Esophagus (tissue), 2 donors: ENCODE results near the gene HECTD4. TPM values are rescaled to one million over a fixed set of nuclear protein-coding genes. Genes with fewer than 3 reads are reported as not detected.

Experiments used
- H3K27ac ChIP-seq, 2 donors: one replicate each; pipeline ENCODE4 v1.5.1; 2013; ENCODE audit warnings: low read depth in 2 of 2, mild to moderate bottlenecking in 2 of 2, inconsistent platforms in 1 of 2, low read length in 1 of 2, moderate library complexity in 1 of 2
- H3K27me3 ChIP-seq, 2 donors: one replicate each; pipeline ENCODE4 v1.6.1; 2013; ENCODE audit warnings: low read length in 2 of 2, control low read depth in 1 of 2, mild to moderate bottlenecking in 1 of 2; ENCODE audit not compliant: insufficient read depth in 2 of 2, control insufficient read depth in 1 of 2
- H3K36me3 ChIP-seq, 2 donors: one replicate each; pipeline ENCODE4 v1.6.1; 2013; ENCODE audit warnings: low read length in 1 of 2; ENCODE audit not compliant: control insufficient read depth in 2 of 2, insufficient read depth in 2 of 2
- H3K4me1 ChIP-seq, 2 donors: one replicate each; pipeline ENCODE4 v1.6.1; 2013; ENCODE audit warnings: low read length in 1 of 2; ENCODE audit not compliant: control insufficient read depth in 2 of 2, insufficient read depth in 2 of 2
- H3K4me3 ChIP-seq, 2 donors: one replicate each; pipeline ENCODE4 v1.5.1; 2013; ENCODE audit warnings: low read length in 2 of 2, mild to moderate bottlenecking in 2 of 2, low read depth in 1 of 2, moderate library complexity in 1 of 2
- H3K9me3 ChIP-seq, 2 donors: one replicate each; pipeline ENCODE4 v1.6.1; 2013; ENCODE audit warnings: mild to moderate bottlenecking in 2 of 2, low read depth in 1 of 2, low read length in 1 of 2, moderate library complexity in 1 of 2; ENCODE audit not compliant: control insufficient read depth in 2 of 2, insufficient read depth in 1 of 2
- WGBS, 2 donors: extraction: QIAGEN DNeasy Blood & Tissue Kit; methylation state at CpG; one replicate each; pipeline ENCODE4 v1.1.7; 2013; 5-methylcytosine and 5-hydroxymethylcytosine counted together
- polyA plus RNA-seq, 2 donors: library from polyadenylated mRNA; stranded (reverse); fragments of 200-250 nt; gene quantifications; one replicate each; pipeline ENCODE4 v1.2.3, GENCODE V29; 2013
- donor health status: healthy with polysubstance abuse.
- donor health status: Bipolar disorder and iron deficiency.

The HECTD4 gene
- polyA plus RNA-seq, 2 donors: 10.7 to 29.0 TPM

DNA sequence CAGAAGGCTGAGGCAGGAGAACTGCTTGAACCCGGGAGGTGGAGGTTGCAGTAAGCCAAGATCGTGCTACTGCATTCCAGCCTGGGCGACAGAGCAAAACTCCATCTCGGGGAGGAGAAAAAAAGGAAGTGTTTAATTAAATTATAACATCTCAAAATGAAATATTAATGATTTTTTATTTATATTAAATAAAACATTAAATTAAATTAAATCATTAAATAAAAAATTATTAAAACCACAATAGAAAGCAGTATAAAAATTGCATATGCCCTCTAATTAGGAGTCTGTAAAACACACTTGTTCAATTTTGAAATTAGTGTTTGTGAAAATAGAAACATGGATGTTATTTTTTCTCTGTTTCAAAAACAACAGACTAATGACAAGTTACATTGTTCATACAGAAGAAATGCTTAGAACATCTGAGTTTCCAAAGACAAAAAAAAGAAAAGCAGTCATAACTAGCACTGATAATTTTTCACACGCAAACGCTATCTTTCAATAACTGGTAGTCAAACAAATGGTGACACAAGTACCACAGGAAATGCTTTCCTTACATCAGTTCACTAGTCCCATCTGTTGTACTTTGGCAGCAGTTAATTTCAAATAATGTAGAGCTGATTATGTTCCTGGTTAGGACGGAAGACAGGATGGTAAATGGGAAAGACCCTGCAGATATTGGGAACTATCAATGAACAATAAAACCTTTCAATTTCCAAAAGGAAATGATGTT lies 54.9 kb downstream of the HECTD4 start:
- Histone ChIP-seq H3K27me3 (no peaks in the 10 kb centered on the region), H3K9me3 (no peaks in the 10 kb centered on the region), H3K27ac (no peak overlapping the region), H3K4me3 (no peak overlapping the region), H3K36me3 (no peaks in the 10 kb centered on the region), H3K4me1 (peaks cover 0 to 2% of the 10 kb centered on the region in 2 donors)
- 82 to 85% methylated on average over 7 of the region's 7 CpGs for WGBS, 2 donors

DNA sequence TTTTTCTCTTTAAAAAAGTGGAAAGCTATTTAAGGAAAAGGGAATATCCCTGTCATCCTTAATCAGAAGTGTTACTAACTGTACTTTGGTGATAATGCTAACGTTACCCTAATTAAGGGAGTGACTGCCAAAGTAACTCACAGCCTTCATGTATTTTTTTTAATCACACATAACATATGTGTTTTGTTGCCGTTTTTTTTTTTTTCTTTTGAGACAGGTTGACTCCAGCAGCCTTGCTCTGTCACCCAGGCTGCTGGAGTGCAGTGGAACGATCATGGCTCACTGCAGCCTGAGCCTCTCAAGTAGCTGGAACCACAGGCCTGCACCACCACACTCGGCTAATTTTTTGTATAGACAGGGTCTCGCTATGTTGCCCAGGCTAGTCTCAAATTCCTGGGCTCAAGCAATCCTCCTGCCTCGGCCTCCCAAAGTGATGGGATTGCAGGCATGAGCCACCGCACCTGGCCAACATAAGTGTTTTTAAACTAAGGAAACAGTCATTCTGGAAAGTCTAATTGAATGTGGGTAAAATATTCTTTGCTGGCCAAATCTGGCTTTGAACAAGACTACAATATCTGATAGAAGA lies 56.5 kb downstream of the HECTD4 start:
- WGBS, 2 donors: 75 to 79% methylated on average over 7 of the region's 7 CpGs
- Histone ChIP-seq H3K4me3 (no peak overlapping the region), H3K4me1 (no peaks in the 10 kb centered on the region), H3K9me3 (no peaks in the 10 kb centered on the region), H3K36me3 (no peaks in the 10 kb centered on the region), H3K27ac (no peak overlapping the region), H3K27me3 (no peaks in the 10 kb centered on the region)

DNA sequence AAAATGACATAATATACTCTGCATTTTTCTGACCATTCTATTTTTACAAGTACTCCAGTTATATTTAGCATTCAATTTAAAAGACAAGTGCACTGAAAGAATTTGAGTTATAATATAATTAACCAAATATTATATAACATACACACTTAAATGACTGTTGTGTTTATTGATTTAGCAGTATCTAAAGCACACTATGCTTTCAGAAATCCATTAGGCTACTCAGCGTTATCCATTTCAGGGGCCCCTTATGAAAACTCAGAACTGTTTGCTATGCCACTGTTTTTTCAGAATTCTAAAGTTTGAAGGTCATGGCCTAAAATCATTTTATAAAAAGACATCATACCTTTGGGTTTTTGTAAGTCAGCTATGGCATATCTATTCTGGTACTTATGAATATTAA lies 57.1 kb downstream of the HECTD4 start:
- 83 to 84% methylated on average over 1 of the region's 1 CpG for WGBS, 2 donors
- Histone ChIP-seq H3K4me1 (no peaks in the 10 kb centered on the region), H3K4me3 (no peak overlapping the region), H3K9me3 (no peaks in the 10 kb centered on the region), H3K27ac (no peak overlapping the region), H3K36me3 (no peaks in the 10 kb centered on the region), H3K27me3 (no peaks in the 10 kb centered on the region)

DNA sequence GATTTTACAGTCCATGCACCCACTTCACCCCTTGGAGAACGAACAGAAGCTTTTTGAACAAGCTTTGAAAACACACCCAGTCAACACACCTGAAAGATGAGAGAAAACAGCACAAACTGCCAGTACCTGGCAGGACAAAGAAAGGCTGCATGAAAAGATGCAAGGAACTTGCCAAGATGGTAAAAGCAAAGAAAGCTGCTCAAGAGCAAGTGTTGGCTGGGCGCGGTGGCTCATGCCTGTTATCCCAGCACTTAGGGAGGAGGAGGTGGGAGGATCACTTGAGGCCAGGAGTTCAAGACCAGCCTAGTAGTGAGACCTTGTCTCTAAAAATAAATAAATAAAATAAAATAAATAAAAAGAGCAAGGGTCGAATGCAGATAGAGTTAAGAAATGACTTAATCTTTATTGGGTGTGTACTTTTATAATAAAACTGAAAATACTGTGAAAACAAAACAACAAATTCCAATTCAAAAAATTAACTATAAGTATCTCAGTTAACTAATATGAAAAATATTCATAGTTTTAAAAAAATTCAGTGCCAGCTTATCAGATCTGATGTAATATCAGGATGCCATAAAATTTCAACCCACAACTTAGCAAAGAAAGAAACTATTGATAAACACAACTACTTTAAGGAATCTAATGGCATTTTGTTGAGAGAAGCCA lies 59.2 kb downstream of the HECTD4 start:
- Histone ChIP-seq H3K27ac (no peak overlapping the region), H3K27me3 (no peaks in the 10 kb centered on the region), H3K4me1 (no peaks in the 10 kb centered on the region), H3K9me3 (no peaks in the 10 kb centered on the region), H3K36me3 (peaks cover 0 to 5% of the 10 kb centered on the region in 2 donors), H3K4me3 (no peak overlapping the region)
- 44 to 49% methylated on average over 4 of the region's 4 CpGs for WGBS, 2 donors

DNA sequence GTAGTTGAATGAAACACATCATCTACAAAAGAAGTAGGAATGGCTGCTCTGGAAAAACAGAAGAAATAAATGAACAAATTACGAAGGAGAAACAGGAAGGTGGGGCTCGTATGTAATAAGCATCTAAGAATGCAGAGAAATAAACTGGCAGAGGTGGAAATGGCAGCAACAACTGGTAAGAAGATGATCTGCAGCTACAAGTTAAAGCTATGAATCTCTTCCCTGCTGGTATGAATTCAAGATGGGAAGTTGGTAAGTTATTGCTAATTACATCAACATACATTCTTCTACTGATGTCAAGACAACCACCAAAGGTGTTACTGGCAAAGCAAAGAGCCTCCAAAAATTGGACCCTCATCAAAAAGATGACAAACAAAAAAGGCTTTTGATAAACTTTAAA lies 59.8 kb downstream of the HECTD4 start:
- no peak overlapping the region for H3K27ac ChIP-seq
- WGBS, 2 donors: 48 to 53% methylated on average over 2 of the region's 2 CpGs
- H3K4me1 ChIP-seq: no peaks in the 10 kb centered on the region
- no peak overlapping the region for H3K4me3 ChIP-seq
- H3K27me3 ChIP-seq: no peaks in the 10 kb centered on the region
- H3K36me3 ChIP-seq: peaks cover 0 to 5% of the 10 kb centered on the region in 2 donors
- no peaks in the 10 kb centered on the region for H3K9me3 ChIP-seq

DNA sequence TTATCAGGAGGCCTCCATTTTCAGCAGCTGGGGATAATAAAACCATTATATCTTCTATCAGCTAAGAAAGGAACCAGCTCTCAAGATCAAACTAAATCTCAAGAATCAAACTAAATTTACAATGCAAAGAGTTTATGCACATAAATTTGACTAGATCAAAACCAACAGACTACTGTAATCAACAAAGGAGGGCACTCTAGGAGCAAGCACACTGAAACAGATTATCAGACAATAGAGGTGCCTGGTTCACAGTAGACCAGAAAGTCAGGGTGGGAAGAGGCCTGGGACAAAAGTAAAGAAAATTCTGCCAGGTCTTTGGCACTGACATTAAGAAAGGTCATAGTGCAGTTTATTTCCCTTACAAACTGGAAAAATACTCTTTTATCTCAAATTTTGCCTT lies 61.0 kb downstream of the HECTD4 start:
- Histone ChIP-seq H3K4me1 (no peaks in the 10 kb centered on the region), H3K27me3 (no peaks in the 10 kb centered on the region), H3K4me3 (no peak overlapping the region), H3K9me3 (no peaks in the 10 kb centered on the region), H3K27ac (no peak overlapping the region), H3K36me3 (peaks cover 0 to 5% of the 10 kb centered on the region in 2 donors)

DNA sequence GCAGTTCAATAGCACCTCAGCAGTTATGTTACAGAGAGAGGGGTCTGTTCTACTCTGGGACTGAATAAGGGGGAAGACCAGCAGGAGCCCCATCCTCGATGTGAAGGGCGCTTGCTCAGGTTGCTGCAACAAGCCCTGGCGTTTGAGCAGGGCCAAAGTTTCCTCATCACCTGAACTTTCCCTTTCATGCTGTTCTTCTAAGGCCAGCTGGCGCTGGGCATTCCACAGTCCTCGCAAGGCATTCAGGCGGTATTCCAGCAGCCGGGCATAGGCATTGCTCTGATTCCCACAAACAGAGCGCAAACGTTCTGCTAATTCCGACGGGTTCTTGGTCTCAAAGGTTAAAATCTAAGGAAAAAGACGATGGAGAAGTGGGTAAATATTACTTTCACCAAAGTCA lies 62.8 kb downstream of the HECTD4 start:
- H3K4me1 ChIP-seq: no peaks in the 10 kb centered on the region
- H3K36me3 ChIP-seq: peaks cover 0 to 5% of the 10 kb centered on the region in 2 donors
- no peak overlapping the region for H3K27ac ChIP-seq
- H3K4me3 ChIP-seq: no peak overlapping the region
- no peaks in the 10 kb centered on the region for H3K9me3 ChIP-seq
- H3K27me3 ChIP-seq: no peaks in the 10 kb centered on the region
- 93 to 95% methylated on average over 12 of the region's 12 CpGs for WGBS, 2 donors

DNA sequence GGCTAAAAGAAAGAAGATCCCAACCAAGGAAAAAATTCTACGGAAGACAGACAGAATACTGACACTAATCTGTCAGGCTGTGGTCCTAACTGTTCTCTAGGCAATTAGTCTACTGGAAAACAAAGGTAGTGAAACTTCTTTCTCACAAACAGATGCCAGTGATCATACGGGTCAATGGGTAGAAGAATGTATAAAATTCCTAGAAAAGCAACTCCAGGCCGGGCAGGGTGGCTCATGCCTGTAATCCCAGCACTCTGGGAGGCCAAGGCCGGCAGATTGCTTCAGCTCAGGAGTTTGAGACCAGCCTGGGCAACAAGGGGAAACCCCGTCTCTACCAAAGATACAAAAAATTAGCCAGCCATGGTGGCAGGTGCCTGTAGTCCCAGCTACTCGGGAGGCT lies 64.8 kb downstream of the HECTD4 start:
- Histone ChIP-seq H3K9me3 (no peaks in the 10 kb centered on the region), H3K36me3 (peaks cover 0 to 5% of the 10 kb centered on the region in 2 donors), H3K4me1 (no peaks in the 10 kb centered on the region), H3K27ac (no peak overlapping the region), H3K27me3 (no peaks in the 10 kb centered on the region), H3K4me3 (no peak overlapping the region)
- WGBS, 2 donors: 73 to 82% methylated on average over 6 of the region's 6 CpGs

DNA sequence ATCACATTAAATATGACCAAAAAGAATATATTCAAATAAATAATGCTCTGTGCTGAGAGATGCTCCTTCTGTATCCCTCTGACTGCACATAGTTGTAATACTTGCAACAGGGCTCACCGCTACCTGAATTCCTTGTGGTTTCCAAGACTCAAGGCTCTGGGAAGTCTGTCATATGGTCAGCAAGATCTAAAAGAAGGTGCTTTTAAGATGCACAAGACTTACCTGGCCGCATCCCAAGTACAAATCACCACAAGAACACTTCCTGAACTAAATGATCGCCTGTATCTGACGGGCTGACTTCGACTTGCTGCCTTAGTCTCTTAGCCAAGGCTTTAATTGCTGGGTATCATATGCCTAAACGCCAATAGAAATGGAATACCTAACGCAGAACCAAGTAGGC lies 67.2 kb downstream of the HECTD4 start:
- WGBS, 2 donors: 76 to 90% methylated on average over 7 of the region's 7 CpGs
- Histone ChIP-seq H3K9me3 (no peaks in the 10 kb centered on the region), H3K36me3 (peaks cover 0 to 9% of the 10 kb centered on the region in 2 donors), H3K27me3 (no peaks in the 10 kb centered on the region), H3K4me3 (no peak overlapping the region), H3K27ac (no peak overlapping the region), H3K4me1 (no peaks in the 10 kb centered on the region)
